T-helper 1 cell treated with Interleukin-12 subunit alpha and Interleukin-12 subunit beta and Interleukin-4 antibody, amounts not matched to agents 30 μg/mL and 1 μg/mL, for 36 hours (primary cell): ENCODE data around the gene CLDN15.
"Not testable (repeated sequence)": the region's sequence is repeated elsewhere in the genome, so short reads cannot be mapped to it uniquely, and the experiment has no call there.

ENCODE experiments used
- H3K27ac Mint-ChIP-seq: one replicate; pipeline ENCODE4 v1.8.0; 2021; ENCODE audit warnings: mild to moderate bottlenecking, mixed read lengths
- H3K27me3 Mint-ChIP-seq: one replicate; pipeline ENCODE4 v1.8.0; 2021; ENCODE audit warnings: low read depth, mixed read lengths
- H3K36me3 Mint-ChIP-seq: one replicate; pipeline ENCODE4 v1.8.0; 2021; ENCODE audit warnings: low read depth, mixed read lengths
- H3K4me1 Mint-ChIP-seq: one replicate; pipeline ENCODE4 v1.8.0; 2021; ENCODE audit warnings: low read depth, mixed read lengths
- H3K4me3 Mint-ChIP-seq: one replicate; pipeline ENCODE4 v1.8.0; 2021; ENCODE audit warnings: mild to moderate bottlenecking, moderate library complexity, mixed read lengths
- H3K9me3 Mint-ChIP-seq: one replicate; pipeline ENCODE4 v1.8.0; 2021; ENCODE audit warnings: mixed read lengths

The CLDN15 gene

GRCh38 chr7:101202603-101202918 is 35.0 kb downstream of the CLDN15 start:
- H3K36me3 Mint-ChIP-seq = peaks cover 7% of the 10 kb centered on the region
- no peak overlapping the region for H3K4me3 Mint-ChIP-seq
- no peaks in the 10 kb centered on the region for H3K9me3 Mint-ChIP-seq
- H3K27ac Mint-ChIP-seq = no peak overlapping the region
- peaks cover 3% of the 10 kb centered on the region for H3K4me1 Mint-ChIP-seq
- peaks cover 39% of the 10 kb centered on the region for H3K27me3 Mint-ChIP-seq

- no peaks in the 10 kb centered on the region for H3K9me3 Mint-ChIP-seq
- peaks cover 39% of the 10 kb centered on the region for H3K27me3 Mint-ChIP-seq
- H3K27ac Mint-ChIP-seq = no peak overlapping the region
- no peak overlapping the region for H3K4me3 Mint-ChIP-seq
- peaks cover 7% of the 10 kb centered on the region for H3K36me3 Mint-ChIP-seq
- peaks cover 3% of the 10 kb centered on the region for H3K4me1 Mint-ChIP-seq
Measured at GRCh38 chr7:101201695-101202602, 35.7 kb downstream of the CLDN15 start.

- peaks cover 3% of the 10 kb centered on the region for H3K4me1 Mint-ChIP-seq
- no peak within 1 kb of the TSS for H3K27ac Mint-ChIP-seq
- peaks cover 4% of the 10 kb centered on the region for H3K36me3 Mint-ChIP-seq
- no peaks in the 10 kb centered on the region for H3K9me3 Mint-ChIP-seq
- no peak within 1 kb of the TSS for H3K4me3 Mint-ChIP-seq
- H3K27me3 Mint-ChIP-seq = peaks cover 39% of the 10 kb centered on the region
Measured at GRCh38 chr7:101200862-101201599, 36.6 kb downstream of the CLDN15 start, which contains the start of gene MOGAT3. Gene MOGAT3, minus strand, starts transcription at chr7:101201036. Its CDS starts 182 bp downstream, at chr7:101200854.

GRCh38 chr7:101200504-101200861 is 37.1 kb downstream of the CLDN15 start:
- H3K4me3 Mint-ChIP-seq = no peak overlapping the region
- H3K4me1 Mint-ChIP-seq = peaks cover 3% of the 10 kb centered on the region

GRCh38 chr7:101199522-101199921 is 38.1 kb downstream of the CLDN15 start:
- not testable (repeated sequence) for H3K27ac Mint-ChIP-seq, H3K4me3 Mint-ChIP-seq, H3K9me3 Mint-ChIP-seq, H3K4me1 Mint-ChIP-seq, H3K36me3 Mint-ChIP-seq
- peaks cover 44% of the 10 kb centered on the region for H3K27me3 Mint-ChIP-seq

More at GRCh38 chr7:101200504-101200861, 37.1 kb downstream of the CLDN15 start:
- Mint-ChIP-seq H3K27ac (no peak overlapping the region), H3K9me3 (no peaks in the 10 kb centered on the region), H3K36me3 (no peaks in the 10 kb centered on the region), H3K27me3 (peaks cover 39% of the 10 kb centered on the region)

- H3K9me3 Mint-ChIP-seq = no peaks in the 10 kb centered on the region
- peaks cover 35% of the 10 kb centered on the region for H3K27me3 Mint-ChIP-seq
Measured at GRCh38 chr7:101198476-101198875, 39.1 kb downstream of the CLDN15 start.

GRCh38 chr7:101197991-101198390 is 39.6 kb downstream of the CLDN15 start:
- peaks cover 1% of the 10 kb centered on the region for H3K4me1 Mint-ChIP-seq
- H3K4me3 Mint-ChIP-seq = no peak overlapping the region
- no peaks in the 10 kb centered on the region for H3K9me3 Mint-ChIP-seq
- H3K27ac Mint-ChIP-seq = no peak overlapping the region
- peaks cover 31% of the 10 kb centered on the region for H3K27me3 Mint-ChIP-seq
- no peaks in the 10 kb centered on the region for H3K36me3 Mint-ChIP-seq

More at GRCh38 chr7:101198476-101198875, 39.1 kb downstream of the CLDN15 start:
- no peak overlapping the region for H3K4me3 Mint-ChIP-seq
- no peaks in the 10 kb centered on the region for H3K36me3 Mint-ChIP-seq
- H3K4me1 Mint-ChIP-seq = peaks cover 1% of the 10 kb centered on the region
- H3K27ac Mint-ChIP-seq = no peak overlapping the region

GRCh38 chr7:101195884-101196283 is 41.7 kb downstream of the CLDN15 start:
- Mint-ChIP-seq H3K4me1 (peaks cover 2% of the 10 kb centered on the region), H3K27me3 (peaks cover 18% of the 10 kb centered on the region), H3K4me3 (no peak overlapping the region), H3K36me3 (no peaks in the 10 kb centered on the region), H3K27ac (no peak overlapping the region), H3K9me3 (no peaks in the 10 kb centered on the region)

- Mint-ChIP-seq H3K9me3 (no peaks in the 10 kb centered on the region), H3K36me3 (no peaks in the 10 kb centered on the region), H3K27me3 (peaks cover 18% of the 10 kb centered on the region), H3K27ac (no peak overlapping the region), H3K4me1 (peaks cover 2% of the 10 kb centered on the region), H3K4me3 (no peak overlapping the region)
Measured at GRCh38 chr7:101189109-101189508, 48.5 kb downstream of the CLDN15 start.

GRCh38 chr7:101186844-101187428 is 50.7 kb downstream of the CLDN15 start:
- H3K27me3 Mint-ChIP-seq = peaks cover 24% of the 10 kb centered on the region
- no peaks in the 10 kb centered on the region for H3K9me3 Mint-ChIP-seq
- H3K4me1 Mint-ChIP-seq = no peaks in the 10 kb centered on the region
- H3K27ac Mint-ChIP-seq = no peak overlapping the region
- H3K4me3 Mint-ChIP-seq = no peak overlapping the region
- H3K36me3 Mint-ChIP-seq = no peaks in the 10 kb centered on the region

- peaks cover 26% of the 10 kb centered on the region for H3K27me3 Mint-ChIP-seq
- no peaks in the 10 kb centered on the region for H3K4me1 Mint-ChIP-seq
- H3K9me3 Mint-ChIP-seq = no peaks in the 10 kb centered on the region
- no peak overlapping the region for H3K27ac Mint-ChIP-seq
- H3K4me3 Mint-ChIP-seq = no peak overlapping the region
- no peaks in the 10 kb centered on the region for H3K36me3 Mint-ChIP-seq
Measured at GRCh38 chr7:101186194-101186593, 51.4 kb downstream of the CLDN15 start.

GRCh38 chr7:101185258-101185839 is 52.3 kb downstream of the CLDN15 start:
- Mint-ChIP-seq H3K27me3 (peaks cover 33% of the 10 kb centered on the region), H3K4me3 (no peak overlapping the region), H3K9me3 (no peaks in the 10 kb centered on the region), H3K4me1 (peaks cover 3% of the 10 kb centered on the region), H3K27ac (no peak overlapping the region), H3K36me3 (no peaks in the 10 kb centered on the region)
